Keratinocyte (primary cell): ENCODE data around the gene C17orf58.
"Not testable (repeated sequence)": the region's sequence is repeated elsewhere in the genome, so short reads cannot be mapped to it uniquely, and the experiment has no call there.

ENCODE experiments used
- CTCF ChIP-seq, 3 experiments: IDR thresholded peaks in 1 of 3; conservative IDR thresholded peaks in 1 of 3; optimal IDR thresholded peaks in 1 of 3; 2 replicates in 2 of 3; 3 replicates in 1 of 3; pipeline versions ENCODE3 to v1.5.1; 2011; ENCODE audit warnings: low read length in 3 of 3, mild to moderate bottlenecking in 3 of 3, moderate library complexity in 2 of 3, control low read depth in 1 of 3, inconsistent platforms in 1 of 3; ENCODE audit not compliant: insufficient read depth in 2 of 3; ENCODE audit errors: extremely low read depth in 1 of 3
- EZH2 ChIP-seq: IDR thresholded peaks from one replicate; pipeline ENCODE4 v1.6.1; 2012; ENCODE audit warnings: inconsistent platforms, mild to moderate bottlenecking, low read length, moderate library complexity

- not testable (repeated sequence) for TF ChIP-seq CTCF (optimal IDR thresholded peaks at IDR 0.05 in 1 of 3, IDR thresholded peaks at IDR 0.05 in 1 of 3, conservative IDR thresholded peaks at IDR 0.05 in 1 of 3; ENCODE audit: extremely low read depth in 1 of 3, insufficient read depth in 2 of 3, low read length in 3 of 3); EZH2
Measured at GRCh38 chr17:68018493-68018892, 22.2 kb upstream of the C17orf58 start.
